ENCODE results near the gene COL25A1.

GRCh38 chr4:109079201-109079600 is 223.3 kb downstream of the COL25A1 start:
- TF ChIP-seq CTCF (conservative IDR thresholded peaks at IDR 0.05): no peak
- TF ChIP-seq ZFX (IDR thresholded peaks at IDR 0.05): no peak
